BJ (cell line): Measurements from ENCODE around the gene GADD45A. TPM values are rescaled to one million over a fixed set of nuclear protein-coding genes. Genes with fewer than 3 reads are reported as not detected.

ENCODE experiments used
- CTCF ChIA-PET: fragments of 350-600 bp; formaldehyde crosslinking; extraction: SDS; loops from one replicate; lab custom pipeline; 2021; ENCODE audit warnings: antibody characterized with exemption, inconsistent platforms; lab: Yijun Ruan, JAX
- POLR2A ChIA-PET: fragments of 300-600 bp; sonication (Branson Sonifier 250); formaldehyde crosslinking; extraction: SDS; loops from one replicate; lab custom pipeline; 2021; ENCODE audit warnings: antibody characterized with exemption; lab: Charles Lee
- DNase-seq: peaks from one replicate; pipeline ENCODE4 v3.0.0-alpha.2; 2011; ENCODE audit warnings: low read depth
- H3K27me3 ChIP-seq: 2 replicates; pipeline ENCODE4 v1.6.0; 2011; ENCODE audit warnings: low read length; ENCODE audit not compliant: control insufficient read depth, insufficient read depth
- H3K36me3 ChIP-seq: 2 replicates; pipeline ENCODE4 v1.5.1; 2011; ENCODE audit warnings: low read length; ENCODE audit not compliant: control insufficient read depth, insufficient read depth
- H3K4me3 ChIP-seq: 2 replicates; pipeline ENCODE4 v1.5.1; 2011; ENCODE audit warnings: low read depth, mild to moderate bottlenecking, control low read depth, low read length
- polyA plus RNA-seq: library from polyadenylated mRNA; depleted of rRNA; stranded (reverse); fragments of >200 nt; gene quantifications from 2 replicates; pipeline ENCODE4 v1.2.3, GENCODE V29; 2011
- TF ChIP-seq, protein P1 (sequence below): IDR thresholded peaks from 2 replicates; pipeline ENCODE4 v1.5.1; 2011; ENCODE audit warnings: low read depth, mild to moderate bottlenecking, control low read depth, inconsistent platforms, low read length, moderate library complexity; ENCODE audit not compliant: insufficient read depth

GADD45A gene
- polyA plus RNA-seq, 1 experiment = 32.1 TPM

DNA sequence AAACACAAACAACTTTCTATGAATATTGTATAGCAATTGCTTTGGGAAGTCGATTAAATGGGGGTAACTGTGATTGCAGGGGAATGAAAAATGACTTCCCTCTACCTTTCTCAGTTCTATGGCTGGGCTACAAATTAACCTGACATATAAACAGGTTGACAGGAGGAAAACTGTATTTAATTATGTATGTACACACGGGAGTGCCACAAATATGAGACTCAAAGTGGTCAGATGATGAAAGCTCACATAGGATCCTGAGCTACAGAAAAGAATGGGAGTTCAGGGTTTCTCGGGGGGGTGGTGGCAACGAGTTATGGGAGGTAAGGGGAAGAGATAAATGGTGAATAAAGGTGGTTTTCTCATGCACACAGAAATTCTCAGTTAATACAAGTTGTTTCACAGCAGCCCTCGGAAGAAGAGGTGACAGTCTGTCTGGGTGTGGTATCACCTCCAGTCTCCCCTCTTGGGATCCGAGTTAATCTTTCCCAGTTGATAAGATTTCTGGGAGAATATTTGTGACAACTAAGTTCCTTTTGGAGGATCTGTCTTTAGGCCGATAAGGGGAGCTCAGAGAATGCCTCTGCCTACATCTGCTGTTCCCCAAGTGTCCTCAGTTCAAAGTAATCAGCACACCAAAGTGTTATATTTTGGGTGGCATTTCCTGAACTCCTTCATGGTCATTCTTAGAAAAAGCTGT is 26.3 kb downstream of the GADD45A start:
- Histone ChIP-seq H3K36me3 (no peaks in the 10 kb centered on the region), H3K27me3 (no peaks in the 10 kb centered on the region), H3K4me3 (no peak overlapping the region)
- POLR2A ChIA-PET = no interaction called here
- no peak for DNase-seq
- TF ChIP-seq, protein P1, sequence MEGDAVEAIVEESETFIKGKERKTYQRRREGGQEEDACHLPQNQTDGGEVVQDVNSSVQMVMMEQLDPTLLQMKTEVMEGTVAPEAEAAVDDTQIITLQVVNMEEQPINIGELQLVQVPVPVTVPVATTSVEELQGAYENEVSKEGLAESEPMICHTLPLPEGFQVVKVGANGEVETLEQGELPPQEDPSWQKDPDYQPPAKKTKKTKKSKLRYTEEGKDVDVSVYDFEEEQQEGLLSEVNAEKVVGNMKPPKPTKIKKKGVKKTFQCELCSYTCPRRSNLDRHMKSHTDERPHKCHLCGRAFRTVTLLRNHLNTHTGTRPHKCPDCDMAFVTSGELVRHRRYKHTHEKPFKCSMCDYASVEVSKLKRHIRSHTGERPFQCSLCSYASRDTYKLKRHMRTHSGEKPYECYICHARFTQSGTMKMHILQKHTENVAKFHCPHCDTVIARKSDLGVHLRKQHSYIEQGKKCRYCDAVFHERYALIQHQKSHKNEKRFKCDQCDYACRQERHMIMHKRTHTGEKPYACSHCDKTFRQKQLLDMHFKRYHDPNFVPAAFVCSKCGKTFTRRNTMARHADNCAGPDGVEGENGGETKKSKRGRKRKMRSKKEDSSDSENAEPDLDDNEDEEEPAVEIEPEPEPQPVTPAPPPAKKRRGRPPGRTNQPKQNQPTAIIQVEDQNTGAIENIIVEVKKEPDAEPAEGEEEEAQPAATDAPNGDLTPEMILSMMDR = no peak
- CTCF ChIA-PET = interaction anchor here (0.6 to 1.9 kb wide), 5 partner anchors 10 to 312 kb away, joined by 3 to 5 read pairs (median 4); no protein-coding TSS in a partner anchor

DNA sequence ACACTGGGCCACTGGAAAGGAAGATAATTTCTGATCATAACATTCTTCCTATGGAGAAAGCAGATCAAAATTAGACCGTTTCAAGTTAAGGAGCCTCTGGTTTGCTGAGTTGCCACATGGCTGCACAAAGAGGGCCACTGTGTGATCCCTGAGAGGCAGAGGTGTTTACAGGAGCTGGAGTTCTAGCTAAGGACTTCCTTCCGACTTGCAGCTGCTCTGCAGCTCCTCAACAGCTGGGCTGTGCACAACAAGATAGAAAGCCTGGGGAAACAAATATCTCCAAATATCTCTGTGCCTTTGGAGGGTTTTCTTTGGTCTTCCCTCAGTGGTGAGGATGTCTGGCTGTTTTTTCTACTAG is 26.8 kb downstream of the GADD45A start:
- Histone ChIP-seq H3K36me3 (no peaks in the 10 kb centered on the region), H3K27me3 (no peaks in the 10 kb centered on the region), H3K4me3 (no peak overlapping the region)
- TF ChIP-seq, protein P1 = no peak
- no peak for DNase-seq
- ChIA-PET POLR2A (no interaction called here), CTCF (interaction anchor here (0.6 to 1.9 kb wide), 4 partner anchors 9 to 176 kb away, joined by 3 to 5 read pairs (median 4); no protein-coding TSS in a partner anchor)

DNA sequence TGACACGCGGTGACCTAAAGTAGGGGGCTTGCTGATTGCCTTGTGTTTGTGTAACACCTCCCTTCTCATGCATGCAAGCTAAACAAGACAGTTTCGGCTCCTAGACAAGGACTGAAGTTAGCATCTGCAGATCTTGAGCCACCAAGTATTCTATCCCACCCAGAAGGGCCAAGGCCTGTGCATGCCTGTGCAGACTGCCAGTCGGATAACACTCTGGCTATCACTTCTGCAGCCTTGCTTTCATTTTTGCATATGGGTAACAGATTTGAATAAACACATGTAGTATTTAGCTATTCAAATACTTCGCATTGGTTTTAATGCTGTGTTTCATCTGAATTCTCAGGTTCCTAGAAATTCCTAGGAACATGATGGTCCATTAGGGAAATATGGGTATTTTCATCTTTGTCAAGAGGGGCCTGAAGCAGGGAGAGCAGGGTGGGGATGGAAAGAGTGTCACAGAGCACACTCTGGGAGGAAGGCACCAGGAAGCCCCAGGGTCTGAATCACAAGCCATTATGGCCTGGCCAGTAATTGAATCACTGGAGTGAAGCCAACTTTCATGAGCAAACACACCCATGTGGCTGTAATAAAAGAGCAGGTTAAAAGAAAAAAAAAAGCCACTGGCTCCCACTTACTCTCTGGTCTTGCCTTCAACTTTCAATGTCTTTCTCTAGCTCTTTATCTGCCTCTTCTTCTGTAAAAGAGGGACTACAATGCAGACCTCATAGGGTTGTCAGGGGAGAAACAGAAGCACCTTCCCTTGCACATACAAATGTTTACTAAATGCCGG is 28.3 kb downstream of the GADD45A start:
- Histone ChIP-seq H3K4me3 (no peak overlapping the region), H3K36me3 (no peaks in the 10 kb centered on the region), H3K27me3 (no peaks in the 10 kb centered on the region)
- TF ChIP-seq, protein P1 = no peak
- ChIA-PET CTCF (interaction anchor here (0.7 to 1.9 kb wide), 4 partner anchors 47 to 1091 kb away, joined by 3 to 4 read pairs (median 4); no protein-coding TSS in a partner anchor), POLR2A (no interaction called here)
- DNase-seq = peak; percentile 71

DNA sequence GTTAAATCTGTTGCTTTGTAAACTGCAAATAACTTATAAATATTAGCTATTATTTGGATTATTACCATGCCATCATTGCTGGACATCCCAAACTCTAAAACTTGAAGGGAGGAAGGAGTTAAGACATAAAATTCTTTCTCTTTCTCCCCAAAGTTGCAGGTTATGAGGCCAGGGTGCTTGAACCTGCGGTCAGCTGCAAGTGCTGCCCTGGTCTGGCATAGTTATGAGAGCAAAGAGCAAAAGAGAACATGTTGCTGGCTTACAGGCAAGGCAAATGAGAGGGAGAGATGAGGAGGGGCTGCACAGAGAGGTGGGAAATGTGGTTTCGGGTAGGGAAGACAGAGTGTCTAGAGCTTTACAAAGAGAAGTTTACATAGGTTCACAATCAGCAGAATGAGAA is 30.8 kb downstream of the GADD45A start:
- CTCF ChIA-PET = interaction anchor here (0.6 kb wide), 1 partner anchor 9 kb away, joined by 3 read pairs; no protein-coding TSS in a partner anchor
- Histone ChIP-seq H3K36me3 (no peaks in the 10 kb centered on the region; the same call in 1 of the 2 replicates), H3K4me3 (no peak overlapping the region), H3K27me3 (no peaks in the 10 kb centered on the region)
- DNase-seq = no peak
- POLR2A ChIA-PET = no interaction called here
- TF ChIP-seq, protein P1 = no peak

DNA sequence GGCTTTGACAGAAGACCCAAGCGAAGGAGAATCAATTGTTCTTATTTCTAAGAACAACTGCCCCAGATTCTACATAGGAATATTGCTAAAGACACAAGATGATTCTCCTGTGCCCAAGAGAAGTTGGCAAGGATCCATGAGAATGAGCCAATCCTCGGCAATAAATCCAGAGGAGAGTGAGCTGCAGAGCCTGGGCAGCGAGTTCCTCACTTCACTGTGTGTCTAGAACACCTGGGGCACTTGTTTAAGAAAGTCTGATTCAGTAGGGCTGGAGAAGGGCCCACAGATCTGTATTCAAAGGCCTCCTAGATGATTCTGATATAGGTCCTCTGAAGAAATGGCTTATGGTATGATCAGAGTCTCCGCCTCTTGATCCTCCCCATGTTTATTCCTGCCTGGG is 31.8 kb downstream of the GADD45A start:
- H3K36me3 ChIP-seq = no peaks in the 10 kb centered on the region; the same call in 1 of the 2 replicates
- TF ChIP-seq, protein P1 = no peak
- no peak overlapping the region for H3K4me3 ChIP-seq
- DNase-seq = no peak
- ChIA-PET CTCF (no interaction called here), POLR2A (no interaction called here)
- no peaks in the 10 kb centered on the region for H3K27me3 ChIP-seq
